ENCODE results near the gene ATAD5.
"Not testable (repeated sequence)": the region's sequence is repeated elsewhere in the genome, so short reads cannot be mapped to it uniquely, and the experiment has no call there.

ATAD5 gene

DNA sequence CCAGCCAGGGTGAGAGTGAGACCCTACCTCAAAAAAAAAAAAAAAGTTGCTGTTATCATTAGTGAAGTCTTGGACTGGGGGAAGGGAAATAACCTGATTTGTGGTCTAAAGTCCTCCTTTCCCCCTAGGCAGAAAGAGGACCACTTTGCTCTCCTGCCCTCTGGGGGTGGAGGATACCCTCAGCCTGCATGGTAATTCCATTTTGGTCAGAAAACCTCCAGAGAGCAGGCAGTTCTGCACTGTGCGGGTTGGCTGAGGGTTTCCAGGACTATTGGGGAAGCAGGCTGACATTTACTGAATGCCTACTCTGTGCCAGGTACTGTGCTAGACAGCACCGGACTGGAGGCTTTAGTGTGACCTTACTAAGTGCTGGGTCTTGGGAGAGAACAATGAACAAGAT lies 92.6 kb downstream of the ATAD5 start:
- Histone ChIP-seq H3K4me1 (ENCODE audit: insufficient read depth, low read length) (peaks cover 13% of the 10 kb centered on the region), H3K4me3 (ENCODE audit: low read length) (no peak overlapping the region), H3K27me3 (ENCODE audit: insufficient read depth, low read length) (peaks cover 39% of the 10 kb centered on the region), H3K9me3 (ENCODE audit: low read length) (no peaks in the 10 kb centered on the region), H2AFZ (ENCODE audit: low read depth, low read length) (no peak overlapping the region), H3K36me3 (ENCODE audit: insufficient read depth, low read length) (no peaks in the 10 kb centered on the region)

DNA sequence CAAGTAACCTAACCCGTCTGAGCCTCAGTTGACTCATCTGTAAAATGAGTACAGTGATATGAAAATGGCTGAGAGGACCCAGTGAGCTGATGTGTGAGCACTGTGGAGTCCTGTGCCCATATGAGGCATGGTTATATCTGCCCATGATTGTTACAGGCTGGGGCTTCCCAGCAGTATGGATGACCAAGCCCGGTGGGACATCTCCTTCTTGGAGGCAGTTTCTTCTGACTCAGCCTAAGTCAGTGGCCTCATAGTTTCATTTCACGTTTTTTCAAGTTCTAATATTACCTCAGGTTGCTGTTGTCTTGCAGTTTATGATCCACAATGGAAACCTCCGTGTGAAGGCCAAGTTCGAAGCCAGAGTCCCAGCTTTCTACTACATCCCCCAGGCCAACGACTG lies 94.8 kb downstream of the ATAD5 start:
- H2AFZ ChIP-seq (ENCODE audit: low read depth, low read length): no peak overlapping the region

DNA sequence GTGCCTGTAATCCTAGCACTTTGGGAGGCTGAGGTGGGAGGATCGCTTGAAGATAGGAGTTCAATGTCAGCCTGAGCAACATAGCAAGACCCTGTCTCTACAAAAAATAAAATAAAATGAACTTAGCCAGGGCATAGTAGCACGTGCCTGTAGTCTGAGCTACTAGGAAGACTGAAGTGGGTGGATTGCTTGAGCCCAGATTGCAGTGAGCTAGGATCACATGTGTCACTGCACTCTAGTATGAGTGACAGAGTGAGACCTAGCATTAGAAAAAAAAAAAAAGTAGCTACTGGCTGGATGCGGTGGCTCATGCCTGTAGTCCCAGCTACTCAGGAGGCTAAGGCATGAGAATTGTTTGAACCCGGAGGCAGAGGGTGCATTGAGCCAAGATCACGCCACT lies 96.0 kb downstream of the ATAD5 start:
- Histone ChIP-seq H3K36me3 (ENCODE audit: insufficient read depth, low read length) (no peaks in the 10 kb centered on the region), H3K9me3 (ENCODE audit: low read length) (no peaks in the 10 kb centered on the region), H3K27me3 (ENCODE audit: insufficient read depth, low read length) (peaks cover 16% of the 10 kb centered on the region)

More for the DNA sequence above, 94.8 kb downstream of the ATAD5 start:
- no peaks in the 10 kb centered on the region for H3K9me3 ChIP-seq (ENCODE audit: low read length)
- peaks cover 28% of the 10 kb centered on the region for H3K27me3 ChIP-seq (ENCODE audit: insufficient read depth, low read length)
- peaks cover 5% of the 10 kb centered on the region for H3K4me1 ChIP-seq (ENCODE audit: insufficient read depth, low read length)
- H3K36me3 ChIP-seq (ENCODE audit: insufficient read depth, low read length): no peaks in the 10 kb centered on the region
- H3K4me3 ChIP-seq (ENCODE audit: low read length): no peak overlapping the region

DNA sequence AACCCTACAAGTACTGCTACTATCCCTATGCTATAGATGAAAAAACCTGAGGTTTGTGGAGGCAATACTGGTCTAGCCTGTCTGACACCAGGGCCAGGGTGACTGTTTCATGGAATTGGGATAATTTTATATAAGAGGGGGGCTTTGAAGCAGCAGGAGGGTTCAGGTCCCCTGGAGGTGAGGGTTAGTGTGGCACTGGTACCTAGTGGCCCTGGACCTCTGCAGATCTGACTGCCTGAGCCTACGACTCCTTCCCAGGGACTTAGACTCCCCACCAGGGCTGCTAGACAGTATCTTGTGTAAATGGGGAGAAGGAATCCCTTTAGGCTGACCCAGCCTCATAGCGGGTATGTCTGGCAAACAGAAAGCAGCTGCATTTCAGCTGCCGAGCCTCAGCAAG lies 96.8 kb downstream of the ATAD5 start:
- Histone ChIP-seq H3K9me3 (ENCODE audit: low read length) (no peaks in the 10 kb centered on the region), H3K36me3 (ENCODE audit: insufficient read depth, low read length) (no peaks in the 10 kb centered on the region)

More for the DNA sequence above, 96.0 kb downstream of the ATAD5 start:
- Histone ChIP-seq H2AFZ (ENCODE audit: low read depth, low read length) (no peak overlapping the region), H3K4me1 (ENCODE audit: insufficient read depth, low read length) (no peaks in the 10 kb centered on the region), H3K4me3 (ENCODE audit: low read length) (no peak overlapping the region)

GRCh38 chr17:30929081-30929633 lies 97.4 kb downstream of the ATAD5 start:
- Histone ChIP-seq H2AFZ (ENCODE audit: low read depth, low read length) (no peak overlapping the region), H3K9me3 (ENCODE audit: low read length) (no peaks in the 10 kb centered on the region), H3K4me3 (ENCODE audit: low read length) (no peak overlapping the region), H3K36me3 (ENCODE audit: insufficient read depth, low read length) (no peaks in the 10 kb centered on the region), H3K4me1 (ENCODE audit: insufficient read depth, low read length) (no peaks in the 10 kb centered on the region), H3K27me3 (ENCODE audit: insufficient read depth, low read length) (peaks cover 4% of the 10 kb centered on the region)

More for the DNA sequence above, 96.8 kb downstream of the ATAD5 start:
- Histone ChIP-seq H3K4me3 (ENCODE audit: low read length) (no peak overlapping the region), H3K27me3 (ENCODE audit: insufficient read depth, low read length) (peaks cover 9% of the 10 kb centered on the region), H2AFZ (ENCODE audit: low read depth, low read length) (no peak overlapping the region), H3K4me1 (ENCODE audit: insufficient read depth, low read length) (no peaks in the 10 kb centered on the region)

DNA sequence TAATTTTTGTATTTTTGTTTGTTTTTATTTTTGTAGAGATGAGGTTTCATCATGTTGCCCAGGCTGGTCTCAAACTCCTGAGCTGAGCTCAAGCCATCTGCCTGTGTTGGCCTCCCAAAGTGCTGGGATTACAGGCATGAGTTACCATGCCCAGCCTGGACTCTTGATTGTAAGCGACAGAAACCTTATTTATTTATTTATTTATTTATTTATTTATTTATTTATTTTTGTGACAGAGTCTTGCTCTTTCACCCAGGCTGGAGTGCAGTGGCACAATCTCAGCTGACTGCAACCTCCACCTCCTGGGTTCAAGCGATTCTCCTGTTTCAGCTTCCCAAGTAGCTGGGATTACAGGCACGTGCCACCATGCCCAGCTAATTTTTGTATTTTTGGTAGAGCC lies 98.1 kb downstream of the ATAD5 start:
- not testable (repeated sequence) for H2AFZ ChIP-seq (ENCODE audit: low read depth, low read length); H3K4me1 ChIP-seq (ENCODE audit: insufficient read depth, low read length); H3K36me3 ChIP-seq (ENCODE audit: insufficient read depth, low read length); H3K9me3 ChIP-seq (ENCODE audit: low read length); H3K4me3 ChIP-seq (ENCODE audit: low read length); H3K27me3 ChIP-seq (ENCODE audit: insufficient read depth, low read length)

DNA sequence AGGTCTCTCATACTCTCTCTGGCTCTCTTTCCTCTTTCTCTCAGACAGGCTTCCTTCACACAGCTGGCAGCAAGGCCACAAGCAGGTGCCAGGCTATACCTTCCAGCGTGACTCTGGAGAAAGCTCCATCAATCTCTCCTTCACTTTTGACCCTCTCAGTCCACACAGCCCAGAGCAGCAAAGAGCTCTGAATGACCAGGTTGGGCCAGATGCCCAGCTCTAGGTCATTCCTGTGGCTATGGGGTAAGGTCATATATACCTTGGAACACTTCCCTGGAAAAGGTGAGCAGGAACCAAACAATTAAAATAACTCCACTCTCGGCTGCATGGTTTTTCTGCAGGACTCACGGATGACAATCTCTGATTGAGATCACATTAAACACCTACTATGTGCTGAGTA lies 98.7 kb downstream of the ATAD5 start:
- no peaks in the 10 kb centered on the region for H3K9me3 ChIP-seq (ENCODE audit: low read length)
- H3K36me3 ChIP-seq (ENCODE audit: insufficient read depth, low read length): no peaks in the 10 kb centered on the region
- no peaks in the 10 kb centered on the region for H3K4me1 ChIP-seq (ENCODE audit: insufficient read depth, low read length)
- H2AFZ ChIP-seq (ENCODE audit: low read depth, low read length): no peak overlapping the region
- H3K27me3 ChIP-seq (ENCODE audit: insufficient read depth, low read length): peaks cover under 1% of the 10 kb centered on the region
- no peak overlapping the region for H3K4me3 ChIP-seq (ENCODE audit: low read length)

DNA sequence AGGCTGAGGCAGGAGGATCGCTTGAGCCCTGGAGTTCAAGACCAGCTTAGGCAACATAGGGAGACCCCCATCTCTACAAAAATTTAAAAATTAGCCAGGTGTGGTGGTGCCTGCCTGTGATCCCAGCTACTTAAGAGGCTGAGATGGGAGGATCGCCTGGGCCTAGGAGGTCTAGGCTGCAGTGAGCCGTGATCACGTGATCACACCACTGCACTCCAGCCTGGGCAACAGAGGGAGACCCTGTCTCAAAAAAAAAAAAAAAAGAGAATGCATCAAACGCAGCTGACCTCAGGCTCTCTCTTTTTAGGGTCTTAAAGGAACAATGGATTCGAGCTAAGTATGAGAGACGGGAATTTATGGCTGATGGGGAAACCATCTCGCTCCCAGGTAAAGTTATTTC lies 99.8 kb downstream of the ATAD5 start:
- H3K36me3 ChIP-seq (ENCODE audit: insufficient read depth, low read length); H2AFZ ChIP-seq (ENCODE audit: low read depth, low read length); H3K27me3 ChIP-seq (ENCODE audit: insufficient read depth, low read length); H3K4me1 ChIP-seq (ENCODE audit: insufficient read depth, low read length); H3K9me3 ChIP-seq (ENCODE audit: low read length); H3K4me3 ChIP-seq (ENCODE audit: low read length): not testable (repeated sequence)

DNA sequence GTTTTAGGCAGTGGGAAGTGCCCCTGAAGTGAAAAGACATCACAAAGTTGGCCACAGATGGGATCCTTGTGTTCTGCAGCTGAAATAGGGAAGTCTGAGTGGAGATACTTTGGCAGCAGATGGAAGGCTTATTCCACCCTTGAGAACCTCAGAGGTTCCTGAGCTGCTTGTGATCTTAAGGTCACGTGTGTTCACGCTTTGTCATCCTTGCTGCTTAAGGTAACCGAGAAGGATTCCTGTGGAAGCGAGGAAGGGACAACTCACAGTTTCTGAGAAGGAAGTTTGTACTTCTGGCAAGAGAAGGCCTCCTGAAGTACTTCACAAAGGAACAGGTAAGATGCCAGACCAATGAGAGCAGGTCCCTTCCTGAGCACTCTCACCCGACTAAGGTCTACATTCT lies 102.2 kb downstream of the ATAD5 start:
- no peak overlapping the region for H3K4me3 ChIP-seq (ENCODE audit: low read length)
- no peaks in the 10 kb centered on the region for H3K36me3 ChIP-seq (ENCODE audit: insufficient read depth, low read length)
- H2AFZ ChIP-seq (ENCODE audit: low read depth, low read length): no peak overlapping the region
- H3K9me3 ChIP-seq (ENCODE audit: low read length): no peaks in the 10 kb centered on the region
- peaks cover 2% of the 10 kb centered on the region for H3K27me3 ChIP-seq (ENCODE audit: insufficient read depth, low read length)
- no peaks in the 10 kb centered on the region for H3K4me1 ChIP-seq (ENCODE audit: insufficient read depth, low read length)

GRCh38 chr17:30939051-30939689 lies 107.4 kb downstream of the ATAD5 start:
- no peak overlapping the region for H2AFZ ChIP-seq (ENCODE audit: low read depth, low read length)
- no peaks in the 10 kb centered on the region for H3K4me1 ChIP-seq (ENCODE audit: insufficient read depth, low read length)
- peaks cover 2% of the 10 kb centered on the region for H3K27me3 ChIP-seq (ENCODE audit: insufficient read depth, low read length)
- H3K9me3 ChIP-seq (ENCODE audit: low read length): no peaks in the 10 kb centered on the region
- H3K4me3 ChIP-seq (ENCODE audit: low read length): no peak overlapping the region
- no peaks in the 10 kb centered on the region for H3K36me3 ChIP-seq (ENCODE audit: insufficient read depth, low read length)

DNA sequence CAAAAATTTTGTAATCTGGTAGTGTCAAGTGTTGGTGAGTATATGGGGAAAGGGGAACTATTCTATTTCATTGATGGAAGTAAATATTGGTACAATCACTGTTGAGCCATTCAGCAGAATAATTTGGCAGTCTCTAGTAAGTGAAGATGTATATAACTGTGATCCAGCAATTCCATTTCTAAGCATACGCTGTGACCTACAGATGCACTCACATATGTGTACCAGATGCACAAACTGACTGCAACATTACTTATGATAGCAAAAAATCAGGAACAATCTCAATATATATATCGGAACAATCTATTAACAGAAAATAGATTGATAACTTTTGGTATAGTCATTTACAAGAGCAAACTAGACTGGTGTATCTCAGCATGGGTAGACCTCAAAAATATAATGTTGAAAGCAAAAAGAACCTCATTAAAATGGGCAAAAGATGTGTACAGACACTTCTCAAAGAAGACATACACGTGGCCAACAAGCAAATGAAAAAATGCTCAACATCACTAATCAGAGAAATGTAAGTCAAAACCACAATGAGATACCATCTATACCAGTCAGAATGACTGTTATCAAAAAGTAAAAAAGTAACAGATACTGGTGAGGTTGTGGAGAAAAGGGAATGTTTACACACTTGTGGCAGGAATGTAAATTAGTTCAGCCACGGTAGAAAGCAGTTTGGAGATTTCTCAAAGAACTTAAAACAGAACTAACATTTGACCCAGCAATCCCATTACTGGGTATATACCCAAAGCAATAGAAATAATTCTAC lies 110.7 kb downstream of the ATAD5 start:
- H3K27me3 ChIP-seq (ENCODE audit: insufficient read depth, low read length): peaks cover 3% of the 10 kb centered on the region
- no peak overlapping the region for H3K4me3 ChIP-seq (ENCODE audit: low read length)
- no peak overlapping the region for H2AFZ ChIP-seq (ENCODE audit: low read depth, low read length)
- H3K9me3 ChIP-seq (ENCODE audit: low read length): no peaks in the 10 kb centered on the region
- no peaks in the 10 kb centered on the region for H3K36me3 ChIP-seq (ENCODE audit: insufficient read depth, low read length)
- H3K4me1 ChIP-seq (ENCODE audit: insufficient read depth, low read length): no peaks in the 10 kb centered on the region
